OCI-LY1 (cell line): Measurements from ENCODE around the gene FYB1.

Experiments
- H2AFZ ChIP-seq: fragments of 200-600 bp; sonication (generic), shearing (Covaris generic); 2 replicates; pipeline ENCODE4 v1.6.0; 2014; ENCODE audit warnings: antibody characterized with exemption, mild to moderate bottlenecking, low read length
- H3F3A ChIP-seq: fragments of 200-600 bp; sonication (generic), shearing (Covaris generic); 2 replicates; pipeline ENCODE4 v1.6.0; 2014; ENCODE audit warnings: mild to moderate bottlenecking, antibody characterized with exemption, low read length, moderate library complexity; ENCODE audit not compliant: insufficient read depth
- H3K27ac ChIP-seq: fragments of 200-600 bp; sonication (generic); 2 replicates; pipeline ENCODE4 v1.5.1; 2014; ENCODE audit warnings: low read length, mixed run types, mild to moderate bottlenecking, low read depth; ENCODE audit not compliant: poor library complexity, severe bottlenecking
- H3K27me3 ChIP-seq: fragments of 200-600 bp; sonication (generic); 2 replicates; pipeline ENCODE4 v1.6.0; 2014; ENCODE audit warnings: antibody characterized with exemption, mild to moderate bottlenecking, low read length, moderate library complexity; ENCODE audit not compliant: insufficient read depth
- H3K36me3 ChIP-seq: fragments of 200-600 bp; sonication (generic); 2 replicates; pipeline ENCODE4 v1.6.1; 2014; ENCODE audit warnings: mild to moderate bottlenecking, antibody characterized with exemption, low read length, moderate library complexity, mixed read lengths; ENCODE audit not compliant: insufficient read depth
- H3K4me1 ChIP-seq: fragments of 200-600 bp; sonication (generic); 2 replicates; pipeline ENCODE4 v1.5.1; 2014; ENCODE audit warnings: mild to moderate bottlenecking, low read length, moderate library complexity; ENCODE audit not compliant: insufficient read depth, severe bottlenecking
- H3K4me2 ChIP-seq: fragments of 200-600 bp; sonication (generic), shearing (Covaris generic); 2 replicates; pipeline ENCODE4 v1.6.1; 2014; ENCODE audit warnings: low read length
- H3K4me3 ChIP-seq: fragments of 200-600 bp; sonication (generic); 2 replicates; pipeline ENCODE4 v1.5.1; 2014; ENCODE audit warnings: low read length, low read depth, mild to moderate bottlenecking, mixed read lengths; ENCODE audit not compliant: poor library complexity, severe bottlenecking
- H3K79me2 ChIP-seq: fragments of 200-600 bp; shearing (Covaris generic); 2 replicates; pipeline ENCODE4 v1.6.1; 2016; ENCODE audit warnings: mixed run types, low read length, mixed read lengths; ENCODE audit not compliant: insufficient read depth
- H3K9ac ChIP-seq: fragments of 200-600 bp; sonication (generic), shearing (Covaris generic); 2 replicates; pipeline ENCODE4 v1.6.1; 2014; ENCODE audit warnings: mild to moderate bottlenecking, low read length, mixed read lengths
- H3K9me2 ChIP-seq: fragments of 200-600 bp; sonication (generic), shearing (Covaris generic); 2 replicates; pipeline ENCODE4 v1.6.1; 2014; ENCODE audit warnings: low read depth, mild to moderate bottlenecking, low read length, mixed read lengths
- H3K9me3 ChIP-seq: fragments of 200-600 bp; shearing (Covaris generic); 2 replicates; pipeline ENCODE4 v1.6.1; 2014; ENCODE audit warnings: low read length, mixed read lengths
- H4K20me1 ChIP-seq: fragments of 200-600 bp; sonication (generic), shearing (Covaris generic); 2 replicates; pipeline ENCODE4 v1.6.0; 2016; ENCODE audit warnings: mild to moderate bottlenecking, low read length; ENCODE audit not compliant: insufficient read depth
- EZH2 ChIP-seq: fragments of 200-600 bp; sonication (generic), shearing (Covaris generic); IDR thresholded peaks from 2 replicates; pipeline ENCODE4 v1.8.0; 2017; ENCODE audit warnings: borderline replicate concordance, mixed run types, mild to moderate bottlenecking, antibody characterized with exemption, low read length, moderate library complexity, mixed read lengths
- TF ChIP-seq, protein P1 (sequence below): fragments of 200-600 bp; sonication (generic), shearing (Covaris generic); IDR thresholded peaks from 2 replicates; pipeline ENCODE4 v1.5.1; 2017; ENCODE audit warnings: mild to moderate bottlenecking, antibody characterized with exemption, low read length, moderate library complexity, mixed read lengths

Gene FYB1

GRCh38 chr5:39100851-39101396 is 118.4 kb downstream of the FYB1 start:
- Histone ChIP-seq H3K4me1 (no peaks in the 10 kb centered on the region), H3K27ac (no peak overlapping the region), H3K4me2 (no peak overlapping the region), H3K9ac (no peak overlapping the region), H2AFZ (no peak overlapping the region), H3F3A (no peaks in the 10 kb centered on the region), H3K27me3 (no peaks in the 10 kb centered on the region), H3K79me2 (no peaks in the 10 kb centered on the region), H3K4me3 (no peak overlapping the region), H3K9me2 (no peaks in the 10 kb centered on the region), H3K36me3 (no peaks in the 10 kb centered on the region), H4K20me1 (no peaks in the 10 kb centered on the region), H3K9me3 (no peaks in the 10 kb centered on the region)
- TF ChIP-seq, protein P1, sequence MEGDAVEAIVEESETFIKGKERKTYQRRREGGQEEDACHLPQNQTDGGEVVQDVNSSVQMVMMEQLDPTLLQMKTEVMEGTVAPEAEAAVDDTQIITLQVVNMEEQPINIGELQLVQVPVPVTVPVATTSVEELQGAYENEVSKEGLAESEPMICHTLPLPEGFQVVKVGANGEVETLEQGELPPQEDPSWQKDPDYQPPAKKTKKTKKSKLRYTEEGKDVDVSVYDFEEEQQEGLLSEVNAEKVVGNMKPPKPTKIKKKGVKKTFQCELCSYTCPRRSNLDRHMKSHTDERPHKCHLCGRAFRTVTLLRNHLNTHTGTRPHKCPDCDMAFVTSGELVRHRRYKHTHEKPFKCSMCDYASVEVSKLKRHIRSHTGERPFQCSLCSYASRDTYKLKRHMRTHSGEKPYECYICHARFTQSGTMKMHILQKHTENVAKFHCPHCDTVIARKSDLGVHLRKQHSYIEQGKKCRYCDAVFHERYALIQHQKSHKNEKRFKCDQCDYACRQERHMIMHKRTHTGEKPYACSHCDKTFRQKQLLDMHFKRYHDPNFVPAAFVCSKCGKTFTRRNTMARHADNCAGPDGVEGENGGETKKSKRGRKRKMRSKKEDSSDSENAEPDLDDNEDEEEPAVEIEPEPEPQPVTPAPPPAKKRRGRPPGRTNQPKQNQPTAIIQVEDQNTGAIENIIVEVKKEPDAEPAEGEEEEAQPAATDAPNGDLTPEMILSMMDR: no peak
- no peak for TF ChIP-seq EZH2

DNA sequence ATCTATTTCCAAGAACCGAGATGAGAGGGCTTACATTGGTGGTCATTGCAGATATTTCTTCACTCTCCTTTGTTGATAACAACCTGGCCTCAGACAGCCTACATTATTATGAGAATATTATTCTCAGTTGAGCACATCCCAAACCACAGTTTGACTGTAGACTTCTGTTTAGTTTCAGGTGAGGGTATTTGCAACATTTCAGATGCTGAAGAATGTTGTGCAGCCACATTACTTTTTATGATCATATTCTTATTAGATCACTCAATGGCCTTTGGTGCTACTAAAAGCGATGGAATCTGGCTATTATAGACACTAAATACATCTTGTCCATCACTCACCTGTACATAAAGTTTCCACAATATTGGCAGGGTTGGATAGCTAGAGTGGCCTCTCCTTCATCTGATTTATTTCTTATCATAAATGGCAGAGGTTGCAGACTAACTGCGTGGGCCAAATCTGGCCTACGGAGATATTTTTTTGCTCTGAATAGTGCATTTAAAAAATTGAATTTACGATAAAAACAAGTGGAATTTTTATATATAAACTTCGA is 119.0 kb downstream of the FYB1 start:
- H3F3A ChIP-seq: no peaks in the 10 kb centered on the region
- no peaks in the 10 kb centered on the region for H3K36me3 ChIP-seq
- H3K79me2 ChIP-seq: no peaks in the 10 kb centered on the region
- H3K4me3 ChIP-seq: no peak overlapping the region
- H3K4me1 ChIP-seq: no peaks in the 10 kb centered on the region
- H3K9me2 ChIP-seq: no peaks in the 10 kb centered on the region
- H3K4me2 ChIP-seq: no peak overlapping the region
- H3K9me3 ChIP-seq: no peaks in the 10 kb centered on the region
- H2AFZ ChIP-seq: no peak overlapping the region
- H3K9ac ChIP-seq: no peak overlapping the region
- H3K27ac ChIP-seq: no peak overlapping the region
- TF ChIP-seq, protein P1: no peak
- TF ChIP-seq EZH2: no peak
- H4K20me1 ChIP-seq: no peaks in the 10 kb centered on the region
- no peaks in the 10 kb centered on the region for H3K27me3 ChIP-seq

DNA sequence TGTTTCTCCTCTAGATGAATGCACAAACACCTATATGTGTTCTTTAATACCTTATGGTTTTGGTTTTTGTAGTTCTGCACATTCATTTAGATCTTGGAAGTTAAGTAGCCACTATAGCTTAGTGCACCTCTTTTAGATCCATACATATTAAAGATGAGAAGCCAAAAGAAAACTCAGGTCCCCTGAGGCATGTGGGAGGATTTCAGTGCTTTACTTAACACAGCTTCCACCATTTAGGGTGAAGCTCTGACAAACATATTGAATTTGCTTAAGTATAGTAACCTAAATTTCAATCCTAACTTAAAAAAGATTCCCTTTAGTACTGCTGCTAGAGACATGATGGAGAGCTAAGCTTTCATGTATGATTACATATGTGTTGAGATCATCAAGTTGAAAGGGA is 119.5 kb downstream of the FYB1 start:
- Histone ChIP-seq H3K4me3 (no peak overlapping the region), H3K27me3 (no peaks in the 10 kb centered on the region), H3K79me2 (no peaks in the 10 kb centered on the region), H3K27ac (no peak overlapping the region), H3K4me2 (no peak overlapping the region), H3K9me2 (no peaks in the 10 kb centered on the region), H3K4me1 (no peaks in the 10 kb centered on the region), H3F3A (no peaks in the 10 kb centered on the region), H2AFZ (no peak overlapping the region), H3K9ac (no peak overlapping the region), H3K36me3 (no peaks in the 10 kb centered on the region), H4K20me1 (no peaks in the 10 kb centered on the region), H3K9me3 (no peaks in the 10 kb centered on the region)
- no peak for TF ChIP-seq EZH2
- TF ChIP-seq, protein P1: no peak
